PC-3 (cell line): ENCODE results near the gene ETV6. TPM values are rescaled to one million over a fixed set of nuclear protein-coding genes. Genes with fewer than 3 reads are reported as not detected.

Experiments used
- ATAC-seq: fragments of 200-7000 bp; cut with Tn5 transposase; 2 replicates; pipeline ENCODE4 v1.9.1; 2020; ENCODE audit warnings: mild to moderate bottlenecking, moderate library complexity
- BruUV-seq: library from RNA; stranded (reverse); fragments of 400-500 nt; replicated peaks from 2 replicates; lab custom pipeline; 2021; lab: Mats Ljungman, UMichigan
- CTCF ChIA-PET: fragments of 300-600 bp; sonication (Branson Sonifier 250); formaldehyde crosslinking; loops from one replicate; lab custom pipeline; 2022; ENCODE audit warnings: antibody characterized with exemption; lab: Charles Lee
- POLR2A ChIA-PET: fragments of 300-600 bp; sonication (Branson Sonifier 250); formaldehyde crosslinking; loops from one replicate; lab custom pipeline; 2022; ENCODE audit warnings: antibody characterized with exemption; ENCODE audit not compliant: unreplicated experiment; lab: Charles Lee
- DNase-seq: peaks from one replicate; pipeline ENCODE4 v3.0.0-alpha.2; 2015
- H2AFZ ChIP-seq: fragments of 300-600 bp; sonication (generic); 2 replicates; pipeline ENCODE4 v1.6.0; 2016; ENCODE audit warnings: antibody characterized with exemption, low read length
- H3F3A ChIP-seq: fragments of 300-600 bp; sonication (generic); one replicate; pipeline ENCODE4 v1.6.0; 2017; ENCODE audit warnings: antibody characterized with exemption, low read length, control low read depth, mild to moderate bottlenecking; ENCODE audit not compliant: unreplicated experiment
- H3K27ac ChIP-seq: fragments of 300-600 bp; sonication (generic); 2 replicates; pipeline ENCODE4 v1.5.1; 2016; ENCODE audit warnings: mild to moderate bottlenecking, low read length
- H3K27me3 ChIP-seq: fragments of 300-600 bp; sonication (generic); 2 replicates; pipeline ENCODE4 v1.6.1; 2016; ENCODE audit warnings: low read length, mixed read lengths
- H3K36me3 ChIP-seq: fragments of 300-600 bp; sonication (generic); 2 replicates; pipeline ENCODE4 v1.6.1; 2016; ENCODE audit warnings: low read depth, mixed run types, low read length, mixed read lengths
- H3K4me1 ChIP-seq: fragments of 300-600 bp; sonication (generic); 2 replicates; pipeline ENCODE4 v1.5.1; 2016; ENCODE audit warnings: low read length; ENCODE audit not compliant: insufficient read depth
- H3K4me2 ChIP-seq: fragments of 300-600 bp; sonication (generic); 2 replicates; pipeline ENCODE4 v1.6.0; 2016; ENCODE audit warnings: low read length
- H3K4me3 ChIP-seq: fragments of 300-600 bp; sonication (generic); 2 replicates; pipeline ENCODE4 v1.5.1; 2016; ENCODE audit warnings: mild to moderate bottlenecking, low read length, mixed read lengths
- H3K79me2 ChIP-seq: fragments of 300-600 bp; sonication (generic); 2 replicates; pipeline ENCODE4 v1.6.1; 2017; ENCODE audit warnings: low read length, mixed read lengths
- H3K9ac ChIP-seq: fragments of 300-600 bp; sonication (generic); 2 replicates; pipeline ENCODE4 v1.6.0; 2016; ENCODE audit warnings: mild to moderate bottlenecking, low read length
- H3K9me2 ChIP-seq: fragments of 300-600 bp; sonication (generic); replicated peaks from 2 replicates; pipeline ENCODE4 v1.6.1; 2016; ENCODE audit warnings: mixed run types, low read length, mixed read lengths
- H3K9me3 ChIP-seq: fragments of 300-600 bp; sonication (generic); 2 replicates; pipeline ENCODE4 v1.6.1; 2016; ENCODE audit warnings: low read length, mixed read lengths
- H4K20me1 ChIP-seq: fragments of 300-600 bp; sonication (generic); 2 replicates; pipeline ENCODE4 v1.6.1; 2016; ENCODE audit warnings: low read length, mixed read lengths
- EZH2 ChIP-seq: fragments of 300-600 bp; sonication (generic); IDR thresholded peaks from one replicate; pipeline ENCODE4 v1.6.1; 2017; ENCODE audit warnings: antibody characterized with exemption, mild to moderate bottlenecking, low read length; ENCODE audit not compliant: unreplicated experiment
- EZH2phosphoT487 ChIP-seq: fragments of 300-600 bp; sonication (generic); IDR thresholded peaks from 2 replicates; pipeline ENCODE4 v1.6.1; 2018; ENCODE audit warnings: mild to moderate bottlenecking, antibody characterized with exemption, low read length, borderline replicate concordance
- intact Hi-C: fragments of 100-400 bp; cut with micrococcal nuclease; formaldehyde crosslinking; loops from 2 replicates; pipeline ENCODE4 v1.9.0; 2023
- total RNA-seq: library from RNA; depleted of rRNA; stranded (reverse); fragments of >200 nt; gene quantifications from 2 replicates; pipeline ENCODE4 v1.2.3, GENCODE V29; 2014
- TF ChIP-seq, protein P1 (sequence below): fragments of 300-600 bp; sonication (generic); conservative IDR thresholded peaks from 2 replicates; pipeline ENCODE4 v1.5.1; 2017; ENCODE audit warnings: antibody characterized with exemption, low read depth, mild to moderate bottlenecking, low read length

The ETV6 gene
- total RNA-seq, 1 experiment from 2014 or later, result 5.0 TPM

- no peak overlapping the region for H2AFZ ChIP-seq
- CTCF ChIA-PET, result no interaction called here
- H3K27ac ChIP-seq, result no peak overlapping the region
- H3K4me2 ChIP-seq, result no peak overlapping the region
- no peak for DNase-seq
- H3K4me3 ChIP-seq, result no peak overlapping the region
- ATAC-seq, result no peak
- H3K79me2 ChIP-seq, result peaks cover 63% of the 10 kb centered on the region
- no peaks in the 10 kb centered on the region for H3K27me3 ChIP-seq
- H3K9me2 ChIP-seq, result no peaks in the 10 kb centered on the region
- no peaks in the 10 kb centered on the region for H3K9me3 ChIP-seq
- peaks cover 10% of the 10 kb centered on the region; the same call in 1 of the 2 replicates for H4K20me1 ChIP-seq
- TF ChIP-seq EZH2phosphoT487 (no peak), EZH2 (no peak)
- TF ChIP-seq, protein P1, sequence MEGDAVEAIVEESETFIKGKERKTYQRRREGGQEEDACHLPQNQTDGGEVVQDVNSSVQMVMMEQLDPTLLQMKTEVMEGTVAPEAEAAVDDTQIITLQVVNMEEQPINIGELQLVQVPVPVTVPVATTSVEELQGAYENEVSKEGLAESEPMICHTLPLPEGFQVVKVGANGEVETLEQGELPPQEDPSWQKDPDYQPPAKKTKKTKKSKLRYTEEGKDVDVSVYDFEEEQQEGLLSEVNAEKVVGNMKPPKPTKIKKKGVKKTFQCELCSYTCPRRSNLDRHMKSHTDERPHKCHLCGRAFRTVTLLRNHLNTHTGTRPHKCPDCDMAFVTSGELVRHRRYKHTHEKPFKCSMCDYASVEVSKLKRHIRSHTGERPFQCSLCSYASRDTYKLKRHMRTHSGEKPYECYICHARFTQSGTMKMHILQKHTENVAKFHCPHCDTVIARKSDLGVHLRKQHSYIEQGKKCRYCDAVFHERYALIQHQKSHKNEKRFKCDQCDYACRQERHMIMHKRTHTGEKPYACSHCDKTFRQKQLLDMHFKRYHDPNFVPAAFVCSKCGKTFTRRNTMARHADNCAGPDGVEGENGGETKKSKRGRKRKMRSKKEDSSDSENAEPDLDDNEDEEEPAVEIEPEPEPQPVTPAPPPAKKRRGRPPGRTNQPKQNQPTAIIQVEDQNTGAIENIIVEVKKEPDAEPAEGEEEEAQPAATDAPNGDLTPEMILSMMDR, result no peak
- BruUV-seq, result no TSS peak
- H3K9ac ChIP-seq, result no peak overlapping the region
- H3K4me1 ChIP-seq, result peaks cover 14% of the 10 kb centered on the region
- intact Hi-C loops, result no loop called here
- no peaks in the 10 kb centered on the region for H3K36me3 ChIP-seq
- H3F3A ChIP-seq, result no peaks in the 10 kb centered on the region
- POLR2A ChIA-PET, result no interaction called here
Observed at GRCh38 chr12:11653215-11653753, 3.8 kb downstream of the ETV6 start.

- Histone ChIP-seq H3K9me2 (no peaks in the 10 kb centered on the region), H3K36me3 (no peaks in the 10 kb centered on the region), H2AFZ (no peak overlapping the region), H3K4me3 (no peak overlapping the region), H3K4me2 (no peak overlapping the region), H3K4me1 (peaks cover 14% of the 10 kb centered on the region), H3F3A (no peaks in the 10 kb centered on the region), H3K27ac (no peak overlapping the region), H3K79me2 (peaks cover 63% of the 10 kb centered on the region), H3K9ac (no peak overlapping the region), H3K27me3 (no peaks in the 10 kb centered on the region), H3K9me3 (no peaks in the 10 kb centered on the region), H4K20me1 (peaks cover 10% of the 10 kb centered on the region; the same call in 1 of the 2 replicates)
- ATAC-seq (no peak), DNase-seq (no peak)
- BruUV-seq, result no TSS peak
- no peak for TF ChIP-seq EZH2
- TF ChIP-seq, protein P1, result no peak
- no peak for TF ChIP-seq EZH2phosphoT487
- ChIA-PET POLR2A (no interaction called here), CTCF (no interaction called here)
- intact Hi-C loops, result no loop called here
Observed at GRCh38 chr12:11654338-11654737, 4.9 kb downstream of the ETV6 start.

- no peaks in the 10 kb centered on the region for H3K36me3 ChIP-seq
- ChIA-PET CTCF (no interaction called here), POLR2A (no interaction called here)
- no peak overlapping the region for H3K4me2 ChIP-seq
- H3F3A ChIP-seq, result no peaks in the 10 kb centered on the region
- ATAC-seq, result no peak
- H3K9me2 ChIP-seq, result no peaks in the 10 kb centered on the region
- H3K27me3 ChIP-seq, result no peaks in the 10 kb centered on the region
- no TSS peak for BruUV-seq
- intact Hi-C loops, result no loop called here
- TF ChIP-seq EZH2, result no peak
- no peak for TF ChIP-seq EZH2phosphoT487
- TF ChIP-seq, protein P1, result no peak
- H3K79me2 ChIP-seq, result peaks cover 63% of the 10 kb centered on the region
- no peaks in the 10 kb centered on the region for H3K9me3 ChIP-seq
- no peak overlapping the region for H2AFZ ChIP-seq
- DNase-seq, result no peak
- H3K9ac ChIP-seq, result no peak overlapping the region
- peaks cover 10% of the 10 kb centered on the region; the same call in 1 of the 2 replicates for H4K20me1 ChIP-seq
- H3K4me3 ChIP-seq, result no peak overlapping the region
- H3K4me1 ChIP-seq, result peaks cover 14% of the 10 kb centered on the region
- no peak overlapping the region for H3K27ac ChIP-seq
Observed at GRCh38 chr12:11654802-11655201, 5.3 kb downstream of the ETV6 start.
